H54 (cell line): Measurements from ENCODE around the gene TBC1D10B.
A peak's percentile ranks its signal among the peaks of the same experiment; 100 is the strongest.
"Not testable (repeated sequence)": the region's sequence is repeated elsewhere in the genome, so short reads cannot be mapped to it uniquely, and the experiment has no call there.

Experiments used
- DNase-seq: peaks from one replicate; pipeline ENCODE4 v3.0.0; 2011; ENCODE audit warnings: low spot score, mixed read lengths; ENCODE audit not compliant: insufficient read length
- FAIRE-seq: peaks from 3 replicates; lab custom pipeline; 2011; peaks lifted over from hg19 to GRCh38; lab: Jason Lieb, UNC
- POLR2A ChIP-seq: IDR thresholded peaks from 2 replicates; pipeline ENCODE4 v1.6.1; 2011; ENCODE audit warnings: low read depth, mild to moderate bottlenecking, low read length

TBC1D10B gene

GRCh38 chr16:30407102-30407803 is 37.0 kb upstream of the TBC1D10B start, which contains the start of gene ZNF771:
Gene ZNF771 (plus strand): TSS chr16:30407606. CDS start chr16:30408054, 448 bp downstream.
- no peak for FAIRE-seq
- DNase-seq: peak; percentile 79
- TF ChIP-seq POLR2A: no peak; the same call in none of the 2 replicates

GRCh38 chr16:30406795-30407101 is 36.5 kb upstream of the TBC1D10B start:
- FAIRE-seq: no peak
- no peak for TF ChIP-seq POLR2A
- DNase-seq: no peak

GRCh38 chr16:30401768-30402425 is 31.6 kb upstream of the TBC1D10B start:
- TF ChIP-seq POLR2A: no peak
- FAIRE-seq: no peak

GRCh38 chr16:30399435-30400186 is 29.3 kb upstream of the TBC1D10B start:
- DNase-seq: no peak
- FAIRE-seq: no peak
- TF ChIP-seq POLR2A: no peak

More at GRCh38 chr16:30401768-30402425, 31.6 kb upstream of the TBC1D10B start:
- no peak for DNase-seq

GRCh38 chr16:30398661-30399434 is 28.6 kb upstream of the TBC1D10B start:
- no peak for DNase-seq
- TF ChIP-seq POLR2A: no peak
- no peak for FAIRE-seq

- DNase-seq (no peak), FAIRE-seq (no peak)
- TF ChIP-seq POLR2A: no peak
These were observed 27.7 kb upstream of the TBC1D10B start for GRCh38 chr16:30397776-30398660.

GRCh38 chr16:30397056-30397455 is 26.8 kb upstream of the TBC1D10B start:
- FAIRE-seq: no peak

GRCh38 chr16:30396627-30397026 is 26.3 kb upstream of the TBC1D10B start:
- not testable (repeated sequence) for DNase-seq, FAIRE-seq

More at GRCh38 chr16:30397056-30397455, 26.8 kb upstream of the TBC1D10B start:
- TF ChIP-seq POLR2A: no peak
- DNase-seq: no peak

GRCh38 chr16:30395992-30396585 is 25.8 kb upstream of the TBC1D10B start:
- FAIRE-seq (no peak), DNase-seq (no peak)
- TF ChIP-seq POLR2A: no peak

GRCh38 chr16:30395155-30395991 is 25.1 kb upstream of the TBC1D10B start, which contains the start of gene ZNF48:
Gene ZNF48 (plus strand): TSS chr16:30395420. CDS start chr16:30395795, 375 bp downstream.
- DNase-seq (peak; percentile 65), FAIRE-seq (no peak)
- peak; percentile 35; the same call in 1 of the 2 replicates for TF ChIP-seq POLR2A

- no peak for TF ChIP-seq POLR2A
- no peak for FAIRE-seq
- DNase-seq: no peak
These were observed 24.4 kb upstream of the TBC1D10B start for GRCh38 chr16:30394592-30395154.
